GM12891 (cell line): ENCODE measurements around the gene PIP4K2A.

Experiments used
- DNase-seq: peaks from one replicate; pipeline ENCODE4 v3.0.0; 2011; ENCODE audit warnings: low spot score; ENCODE audit not compliant: insufficient read length
- FAIRE-seq: peaks from 2 replicates; lab custom pipeline; 2011; peaks lifted over from hg19 to GRCh38; lab: Jason Lieb, UNC
- PAX5 ChIP-seq: IDR thresholded peaks from 2 replicates; pipeline ENCODE4 v1.6.1; 2011; ENCODE audit warnings: low read length, moderate library complexity, mild to moderate bottlenecking; ENCODE audit not compliant: insufficient read depth, severe bottlenecking
- POLR2A ChIP-seq: IDR thresholded peaks from 2 replicates; pipeline ENCODE4 v1.6.1; 2011; ENCODE audit warnings: low read depth, low read length, control low read depth
- POLR2AphosphoS5 ChIP-seq: IDR thresholded peaks from 2 replicates; pipeline ENCODE4 v1.6.1; 2011; ENCODE audit warnings: low read depth, low read length, control low read depth
- POU2F2 ChIP-seq: IDR thresholded peaks from 2 replicates; pipeline ENCODE4 v1.6.1; 2011; ENCODE audit warnings: low read depth, mild to moderate bottlenecking, control low read depth, low read length, moderate library complexity
- SPI1 ChIP-seq: IDR thresholded peaks from 2 replicates; pipeline ENCODE4 v1.6.1; 2011; ENCODE audit warnings: low read depth, low read length, control low read depth
- TAF1 ChIP-seq: IDR thresholded peaks from 2 replicates; pipeline ENCODE4 v1.6.1; 2011; ENCODE audit warnings: low read depth, low read length, control low read depth

Gene PIP4K2A

GRCh38 chr10:22609719-22610465 is 104.5 kb downstream of the PIP4K2A start:
- TF ChIP-seq POLR2AphosphoS5 (no peak), POLR2A (no peak), TAF1 (no peak), SPI1 (no peak), PAX5 (no peak), POU2F2 (no peak)
- no peak for DNase-seq
- FAIRE-seq: no peak

DNA sequence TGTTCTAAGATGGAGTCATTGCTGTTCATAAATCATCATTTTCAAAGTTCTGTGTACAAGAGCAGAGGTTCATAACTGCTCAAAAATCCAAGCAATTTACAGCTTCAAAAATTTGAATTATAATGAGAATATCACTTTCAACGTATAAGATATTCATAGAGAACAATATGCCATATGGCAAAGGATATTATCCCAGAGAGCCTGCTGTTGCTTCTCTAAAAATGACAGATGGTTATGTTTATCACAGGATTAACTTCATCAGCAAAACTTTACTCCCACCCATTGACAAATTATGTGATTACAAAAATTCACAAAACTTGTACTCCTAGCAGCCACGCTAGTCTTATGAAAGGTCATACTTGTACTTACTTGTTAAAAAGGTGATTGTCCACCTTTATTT is 105.1 kb downstream of the PIP4K2A start:
- DNase-seq (no peak), FAIRE-seq (peak; percentile 23)
- TF ChIP-seq TAF1 (no peak), SPI1 (no peak), POLR2AphosphoS5 (no peak), POLR2A (no peak), POU2F2 (no peak), PAX5 (no peak)

DNA sequence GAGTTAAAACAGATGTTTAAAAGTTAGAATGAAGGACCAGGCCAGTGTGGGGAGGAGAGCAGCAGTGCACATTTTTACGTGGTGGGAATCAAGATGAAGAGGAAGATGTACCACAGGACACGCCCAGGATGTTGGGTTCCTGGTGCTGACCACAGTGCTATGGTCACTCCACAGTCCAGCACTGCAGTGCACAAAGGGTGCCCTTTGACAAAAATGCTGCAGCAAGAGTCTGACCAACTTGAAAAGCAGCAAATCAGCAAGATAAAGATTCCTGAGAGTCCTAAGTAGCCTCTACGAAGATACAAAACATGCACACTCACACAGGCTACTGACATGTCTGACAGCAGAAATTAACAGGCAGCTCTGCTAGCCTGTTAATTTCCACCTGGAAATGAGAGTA is 107.1 kb downstream of the PIP4K2A start:
- no peak for TF ChIP-seq POU2F2
- no peak for TF ChIP-seq POLR2A
- no peak for TF ChIP-seq SPI1
- TF ChIP-seq TAF1: no peak
- TF ChIP-seq PAX5: no peak
- TF ChIP-seq POLR2AphosphoS5: no peak
- FAIRE-seq: peak; percentile 80
- no peak for DNase-seq

DNA sequence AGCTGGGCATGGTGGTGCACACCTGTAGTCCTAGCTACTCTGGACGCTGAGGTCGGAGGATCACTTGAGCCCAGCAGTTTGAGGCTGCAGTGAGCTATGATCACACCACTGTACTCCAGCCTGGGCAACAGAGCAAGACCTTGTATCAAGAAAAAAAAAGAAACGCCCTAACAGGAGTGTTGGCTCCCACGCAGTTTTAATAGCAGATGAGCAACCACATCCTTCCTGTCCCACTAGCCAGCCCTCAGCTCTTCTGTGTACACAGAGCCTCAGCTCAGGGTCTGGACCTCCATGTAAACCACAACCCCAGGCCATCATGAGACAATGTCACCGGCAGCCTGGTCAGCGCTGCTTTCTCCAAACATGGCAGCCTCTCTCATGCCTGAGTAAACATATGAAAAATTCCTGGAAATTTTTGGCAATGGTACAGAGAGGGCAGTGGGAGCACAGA is 108.2 kb downstream of the PIP4K2A start:
- DNase-seq (peak; percentile 33), FAIRE-seq (peak; percentile 94)
- TF ChIP-seq SPI1 (0 out of 2 replicates have a peak, but pooled peaks have one; percentile 21), POLR2A (no peak), TAF1 (peak; percentile 44; the same call in 1 of the 2 replicates), POU2F2 (peak; percentile 91), PAX5 (peak; percentile 57)

DNA sequence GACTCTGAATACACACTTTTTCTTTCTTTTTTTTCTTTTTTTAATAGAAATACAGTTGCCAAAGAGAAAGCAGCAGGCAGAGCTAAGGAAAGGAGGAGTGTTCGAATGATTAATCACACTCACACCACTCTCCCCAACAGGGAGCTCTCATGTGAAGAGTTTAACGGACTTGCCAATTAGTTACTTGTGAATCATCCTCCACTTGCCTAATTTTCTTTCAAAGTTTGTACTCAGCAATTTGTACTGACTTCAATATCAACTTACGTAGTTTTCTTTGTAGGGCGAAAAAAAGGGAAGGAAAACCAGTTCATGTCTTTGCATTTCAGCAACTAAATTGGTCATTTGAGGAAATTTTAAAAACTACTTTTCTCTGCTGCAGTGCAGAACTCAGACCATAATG is 109.2 kb downstream of the PIP4K2A start:
- DNase-seq: no peak
- FAIRE-seq: peak; percentile 81
- TF ChIP-seq POU2F2 (no peak), POLR2AphosphoS5 (no peak), SPI1 (no peak), POLR2A (no peak), PAX5 (no peak), TAF1 (no peak)

DNA sequence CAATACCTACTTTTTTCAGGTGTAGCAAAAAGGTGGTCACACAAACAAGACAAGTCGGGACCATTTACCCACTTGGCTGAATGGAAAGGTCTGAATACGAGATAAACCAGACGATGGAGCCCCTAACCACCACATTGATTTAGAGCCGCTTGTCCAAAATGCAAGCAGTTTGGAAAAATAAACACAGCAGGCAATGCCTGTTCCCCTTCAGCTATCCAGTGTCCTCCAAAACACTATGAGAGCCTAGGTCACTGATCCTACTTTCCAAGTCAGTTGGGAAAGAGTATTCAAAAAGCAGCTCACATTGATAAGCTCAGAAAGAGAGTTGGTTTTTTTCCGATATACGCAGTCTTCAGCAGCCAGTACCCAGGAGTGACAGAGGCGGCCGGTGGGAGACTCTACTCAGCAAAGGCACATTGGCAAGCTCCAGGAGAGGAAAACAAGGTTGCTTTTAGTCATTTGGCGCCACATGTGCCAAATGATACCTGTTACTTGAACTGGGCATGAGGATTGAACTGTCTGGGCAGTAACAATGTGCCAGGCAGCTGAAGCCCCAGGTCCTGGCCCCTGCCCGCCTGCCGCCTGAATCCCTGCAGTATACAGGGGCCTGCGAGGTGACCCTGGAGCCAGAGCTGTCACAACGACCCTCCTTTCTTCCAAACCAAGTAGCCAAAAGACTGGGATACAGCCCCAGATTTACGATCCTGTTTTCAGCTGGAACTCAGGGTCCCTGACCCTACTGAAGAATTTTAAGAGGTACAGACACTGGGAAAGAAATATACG is 109.8 kb downstream of the PIP4K2A start:
- no peak for FAIRE-seq
- no peak for TF ChIP-seq TAF1
- TF ChIP-seq SPI1: no peak
- TF ChIP-seq POU2F2: no peak
- no peak for TF ChIP-seq POLR2A
- TF ChIP-seq PAX5: no peak
- no peak for TF ChIP-seq POLR2AphosphoS5
- DNase-seq: no peak

GRCh38 chr10:22603581-22603980 is 110.8 kb downstream of the PIP4K2A start:
- DNase-seq (no peak), FAIRE-seq (peak; percentile 56)

GRCh38 chr10:22601618-22602017 is 112.8 kb downstream of the PIP4K2A start:
- DNase-seq: no peak
- TF ChIP-seq POU2F2: no peak
- no peak for TF ChIP-seq POLR2A
- no peak for TF ChIP-seq POLR2AphosphoS5
- TF ChIP-seq TAF1: no peak
- TF ChIP-seq SPI1: no peak
- no peak for TF ChIP-seq PAX5
- FAIRE-seq: no peak

More at GRCh38 chr10:22603581-22603980, 110.8 kb downstream of the PIP4K2A start:
- TF ChIP-seq SPI1 (no peak), POLR2AphosphoS5 (no peak), PAX5 (no peak), POU2F2 (no peak), POLR2A (no peak), TAF1 (no peak)

DNA sequence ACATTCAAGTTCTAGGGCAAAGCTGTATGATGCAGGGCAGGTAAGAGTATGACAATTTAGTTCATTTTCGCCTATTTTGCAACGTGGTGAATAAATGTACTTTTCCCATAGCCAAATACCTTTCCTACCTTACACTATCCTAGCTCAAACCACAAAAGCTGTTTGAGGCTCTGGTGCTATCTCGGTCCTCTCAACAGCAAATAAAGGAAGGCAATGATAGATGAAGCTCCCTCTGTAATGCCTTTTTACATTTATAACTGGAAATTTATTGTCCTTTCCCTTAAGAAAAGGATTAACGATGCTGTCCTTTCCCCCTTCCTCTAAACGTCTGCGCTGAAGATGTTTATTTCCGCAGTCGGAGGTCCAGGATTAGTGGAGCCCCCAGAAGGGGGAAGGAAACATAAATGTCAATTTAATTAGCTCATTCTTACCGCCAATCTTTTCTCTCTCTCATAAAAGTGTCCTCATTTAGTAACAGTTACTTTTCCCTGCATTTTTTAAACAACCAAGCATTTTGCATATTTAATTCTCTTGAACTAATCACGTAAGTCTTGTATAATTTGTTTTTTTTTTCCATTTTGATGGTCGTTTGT is 114.6 kb downstream of the PIP4K2A start:
- TF ChIP-seq TAF1 (no peak), PAX5 (no peak), POLR2AphosphoS5 (no peak)
- DNase-seq: no peak
- no peak for FAIRE-seq
